ENCODE measurements around the gene FRMD4A.

The FRMD4A gene

DNA sequence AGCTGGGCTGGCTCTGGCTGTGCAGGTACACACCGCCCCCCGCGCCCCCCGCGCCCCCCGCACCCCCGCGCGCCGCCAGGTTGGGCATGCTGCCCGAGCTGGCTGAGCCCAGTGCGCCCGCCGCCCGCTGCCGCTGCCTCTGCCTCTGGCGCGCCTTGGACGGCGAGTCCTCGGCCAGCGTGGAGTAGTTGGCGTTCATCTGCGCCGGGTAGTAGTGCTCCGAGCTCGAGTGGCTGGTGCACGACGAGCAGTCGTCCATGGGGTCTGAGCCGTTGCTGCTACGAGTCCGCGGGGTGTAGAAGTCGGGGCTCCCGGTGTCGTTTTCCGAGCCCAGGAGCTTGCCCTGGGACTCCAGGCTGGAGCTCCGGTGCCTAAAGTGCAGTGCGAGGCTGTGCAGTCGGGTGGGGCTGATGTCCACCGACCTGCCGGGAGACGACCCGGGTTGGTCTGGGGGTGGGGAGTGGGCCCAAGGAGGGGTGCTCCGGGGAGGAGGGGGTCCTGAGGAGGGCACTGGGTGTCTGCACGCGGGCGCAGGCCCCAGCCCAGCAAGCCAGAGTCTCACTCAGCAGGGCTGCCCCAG is 673.5 kb downstream of the FRMD4A start:
- Histone ChIP-seq H3K4me3 (ENCODE audit: low read length) (no peak overlapping the region), H3K79me2 (ENCODE audit: low read length) (no peaks in the 10 kb centered on the region), H3K4me1 (ENCODE audit: low read length) (no peaks in the 10 kb centered on the region), H3K9me3 (replicated peaks; ENCODE audit: insufficient read depth, low read length) (no peaks in the 10 kb centered on the region), H3K9ac (ENCODE audit: low read length) (no peak overlapping the region), H2AFZ (ENCODE audit: low read length) (no peak overlapping the region), H3F3A (ENCODE audit: insufficient read depth, low read length) (no peaks in the 10 kb centered on the region), H3K27ac (ENCODE audit: low read length) (no peak overlapping the region), H3K9me2 (replicated peaks; ENCODE audit: insufficient read depth, low read length) (no peaks in the 10 kb centered on the region), H3K27me3 (replicated peaks; ENCODE audit: insufficient read depth, low read length) (no peaks in the 10 kb centered on the region), H3K4me2 (ENCODE audit: low read depth, low read length) (no peak overlapping the region), H3K36me3 (replicated peaks; ENCODE audit: insufficient read depth, low read length) (no peaks in the 10 kb centered on the region), H4K20me1 (ENCODE audit: insufficient read depth, low read length) (no peaks in the 10 kb centered on the region)
- DNase-seq, result no peak
- TF ChIP-seq EZH2 (optimal IDR thresholded peaks at IDR 0.05; ENCODE audit: low read depth, low read length), result no peak
- TF ChIP-seq EZH2phosphoT487 (IDR thresholded peaks at IDR 0.05; ENCODE audit: low read length), result no peak
- TF ChIP-seq CTCF (IDR thresholded peaks at IDR 0.05; ENCODE audit: low read length), result no peak

DNA sequence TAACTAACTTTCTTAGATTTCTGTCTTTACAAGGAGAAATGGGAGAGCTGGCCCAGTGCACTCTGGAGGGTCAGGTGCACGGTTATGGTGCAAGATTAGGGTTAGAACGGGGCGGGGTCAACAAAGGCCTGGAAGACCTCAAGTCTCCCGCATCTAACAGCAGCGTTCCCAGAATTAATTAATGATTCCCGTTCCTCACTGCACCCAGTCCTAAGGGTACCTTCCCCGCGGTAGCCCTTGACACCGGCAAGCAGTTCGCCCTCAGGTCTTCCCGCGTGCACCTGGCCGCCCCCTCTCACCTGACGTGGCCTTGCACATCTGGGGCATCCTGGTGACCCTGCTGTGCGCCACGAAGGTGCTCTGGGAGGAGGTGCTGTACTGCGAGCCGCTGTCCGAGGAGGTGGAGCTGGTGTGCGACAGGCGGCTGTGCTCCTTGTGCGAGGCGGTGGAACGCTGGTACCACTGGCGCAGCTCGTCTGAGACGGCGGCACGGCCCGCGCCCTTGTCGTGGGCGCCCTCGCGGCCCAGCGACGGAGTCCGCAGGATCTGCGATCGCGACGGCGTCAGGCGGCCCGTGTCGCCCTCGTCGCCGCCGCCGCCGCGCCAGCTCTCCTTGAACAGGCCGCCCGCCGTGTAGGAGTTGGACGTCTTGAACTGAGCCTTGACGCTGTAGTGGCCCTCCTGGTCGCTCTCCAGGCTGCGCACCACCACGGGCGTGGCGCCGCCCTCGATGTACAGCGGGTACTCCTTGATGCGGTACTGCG is 674.2 kb downstream of the FRMD4A start:
- Histone ChIP-seq H3K9me3 (replicated peaks; ENCODE audit: insufficient read depth, low read length) (no peaks in the 10 kb centered on the region), H3K79me2 (ENCODE audit: low read length) (no peaks in the 10 kb centered on the region), H3K36me3 (replicated peaks; ENCODE audit: insufficient read depth, low read length) (no peaks in the 10 kb centered on the region), H3K4me1 (ENCODE audit: low read length) (no peaks in the 10 kb centered on the region), H3K4me2 (ENCODE audit: low read depth, low read length) (no peak overlapping the region), H4K20me1 (ENCODE audit: insufficient read depth, low read length) (no peaks in the 10 kb centered on the region), H3K4me3 (ENCODE audit: low read length) (no peak overlapping the region), H3K27ac (ENCODE audit: low read length) (no peak overlapping the region), H3K9me2 (replicated peaks; ENCODE audit: insufficient read depth, low read length) (no peaks in the 10 kb centered on the region), H3K27me3 (replicated peaks; ENCODE audit: insufficient read depth, low read length) (no peaks in the 10 kb centered on the region), H2AFZ (ENCODE audit: low read length) (no peak overlapping the region), H3K9ac (ENCODE audit: low read length) (no peak overlapping the region), H3F3A (ENCODE audit: insufficient read depth, low read length) (no peaks in the 10 kb centered on the region)
- DNase-seq, result no peak
- TF ChIP-seq EZH2 (optimal IDR thresholded peaks at IDR 0.05; ENCODE audit: low read depth, low read length) (no peak), EZH2phosphoT487 (IDR thresholded peaks at IDR 0.05; ENCODE audit: low read length) (no peak), CTCF (IDR thresholded peaks at IDR 0.05; ENCODE audit: low read length) (no peak)

GRCh38 chr10:13654846-13655245 is 675.9 kb downstream of the FRMD4A start:
- no peak overlapping the region for H3K9ac ChIP-seq (ENCODE audit: low read length)
- no peak overlapping the region for H3K4me2 ChIP-seq (ENCODE audit: low read depth, low read length)
- no peak for DNase-seq
- no peaks in the 10 kb centered on the region for H3F3A ChIP-seq (ENCODE audit: insufficient read depth, low read length)
- no peaks in the 10 kb centered on the region for H3K36me3 ChIP-seq (replicated peaks; ENCODE audit: insufficient read depth, low read length)
- H4K20me1 ChIP-seq (ENCODE audit: insufficient read depth, low read length), result no peaks in the 10 kb centered on the region
- H3K9me2 ChIP-seq (replicated peaks; ENCODE audit: insufficient read depth, low read length), result no peaks in the 10 kb centered on the region
- H2AFZ ChIP-seq (ENCODE audit: low read length), result no peak overlapping the region
- no peak overlapping the region for H3K27ac ChIP-seq (ENCODE audit: low read length)
- H3K4me3 ChIP-seq (ENCODE audit: low read length), result no peak overlapping the region
- no peaks in the 10 kb centered on the region for H3K4me1 ChIP-seq (ENCODE audit: low read length)
- no peaks in the 10 kb centered on the region for H3K79me2 ChIP-seq (ENCODE audit: low read length)
- H3K27me3 ChIP-seq (replicated peaks; ENCODE audit: insufficient read depth, low read length), result no peaks in the 10 kb centered on the region
- no peaks in the 10 kb centered on the region for H3K9me3 ChIP-seq (replicated peaks; ENCODE audit: insufficient read depth, low read length)
- TF ChIP-seq CTCF (IDR thresholded peaks at IDR 0.05; ENCODE audit: low read length), result no peak

All from MM.1S (cell line).